ENCODE results near the gene DMD. TPM values are rescaled to one million over a fixed set of nuclear protein-coding genes. Genes with fewer than 3 reads are reported as not detected.

The DMD gene
- total RNA-seq, 2 experiments from 2014 or later, result 0.27 to 0.49 TPM

GRCh38 chrX:31132821-31133241, 2078.5 kb downstream of the DMD start:
- no peak for ATAC-seq

DNA sequence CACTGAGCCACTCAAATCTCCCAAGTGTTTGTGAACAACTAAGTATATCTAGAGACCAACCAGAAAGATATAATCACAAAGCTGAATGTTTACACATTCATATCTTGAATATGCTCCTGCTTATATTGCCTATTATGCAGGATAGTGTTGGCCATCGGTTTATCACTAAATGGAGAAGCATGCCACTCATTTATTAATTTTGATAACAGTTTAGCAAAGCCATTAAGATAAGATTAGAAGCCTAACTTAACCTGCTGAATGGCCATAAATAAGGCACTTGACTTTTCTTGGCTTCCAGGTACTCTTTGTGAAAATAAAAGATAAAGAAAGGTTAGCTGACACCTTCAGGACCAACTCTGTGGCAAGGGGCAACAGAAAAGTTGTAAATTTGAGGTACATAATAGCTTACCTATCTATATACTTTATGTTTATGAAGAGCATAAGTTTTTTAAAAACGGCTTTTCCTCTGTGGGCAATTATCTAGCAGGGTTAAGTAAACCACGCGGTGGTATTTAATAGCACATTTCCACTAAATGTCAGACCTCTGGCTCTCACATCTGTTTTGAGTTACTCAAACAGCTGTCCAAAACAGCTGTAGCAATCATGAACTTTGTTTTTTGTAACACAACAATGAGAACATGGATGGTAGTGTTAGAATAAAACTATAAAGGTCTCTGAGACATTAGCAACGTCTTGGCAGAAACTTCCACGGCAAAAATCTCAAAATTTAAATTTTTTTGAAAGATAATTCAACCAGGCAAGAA, 2080.7 kb downstream of the DMD start:
- Mint-ChIP-seq H3K4me3 (no peak overlapping the region), H3K4me1 (ENCODE audit: low read depth) (peaks cover 2% of the 10 kb centered on the region), H3K9me3 (no peaks in the 10 kb centered on the region), H3K27me3 (peaks cover 2% of the 10 kb centered on the region), H3K27ac (no peak overlapping the region), H3K36me3 (ENCODE audit: low read depth) (no peaks in the 10 kb centered on the region)
- POLR2A ChIA-PET, result interaction anchor here (0.6 kb wide), 1 partner anchor 79 kb away, joined by 3 read pairs; no protein-coding TSS in a partner anchor
- CTCF ChIA-PET, result interaction anchor here (1.5 kb wide), 1 partner anchor 395 kb away, joined by 3 read pairs; no protein-coding TSS in a partner anchor
- ATAC-seq, result no peak
- no peak for DNase-seq
- intact Hi-C loops (cut with micrococcal nuclease), result no loop called here
- TF ChIP-seq CTCF (IDR thresholded peaks at IDR 0.05), result no peak

More at GRCh38 chrX:31132821-31133241, 2078.5 kb downstream of the DMD start:
- intact Hi-C loops (cut with micrococcal nuclease), result no loop called here
- H3K4me1 Mint-ChIP-seq (ENCODE audit: low read depth), result peaks cover 10% of the 10 kb centered on the region
- H3K4me3 Mint-ChIP-seq, result no peak overlapping the region
- ChIA-PET POLR2A (no interaction called here), CTCF (no interaction called here)
- no peak overlapping the region for H3K27ac Mint-ChIP-seq
- peak; percentile 5 for DNase-seq
- H3K36me3 Mint-ChIP-seq (ENCODE audit: low read depth), result no peaks in the 10 kb centered on the region
- H3K27me3 Mint-ChIP-seq, result no peaks in the 10 kb centered on the region
- no peak for TF ChIP-seq CTCF (IDR thresholded peaks at IDR 0.05)
- no peaks in the 10 kb centered on the region for H3K9me3 Mint-ChIP-seq

- no peak for ATAC-seq
- H3K4me3 Mint-ChIP-seq, result no peak overlapping the region
Observed at GRCh38 chrX:31128855-31129254, 2082.5 kb downstream of the DMD start.

GRCh38 chrX:31127716-31128115, 2083.6 kb downstream of the DMD start:
- H3K9me3 Mint-ChIP-seq, result no peaks in the 10 kb centered on the region
- H3K4me3 Mint-ChIP-seq, result no peak overlapping the region
- H3K27me3 Mint-ChIP-seq, result peaks cover 2% of the 10 kb centered on the region
- no peaks in the 10 kb centered on the region for H3K36me3 Mint-ChIP-seq (ENCODE audit: low read depth)
- POLR2A ChIA-PET, result no interaction called here
- H3K27ac Mint-ChIP-seq, result no peak overlapping the region
- intact Hi-C loops (cut with micrococcal nuclease), result no loop called here
- no peak for TF ChIP-seq CTCF (IDR thresholded peaks at IDR 0.05)
- ATAC-seq (no peak), DNase-seq (no peak)
- H3K4me1 Mint-ChIP-seq (ENCODE audit: low read depth), result no peaks in the 10 kb centered on the region
- CTCF ChIA-PET, result no interaction called here

More at GRCh38 chrX:31128855-31129254, 2082.5 kb downstream of the DMD start:
- H3K9me3 Mint-ChIP-seq, result no peaks in the 10 kb centered on the region
- TF ChIP-seq CTCF (IDR thresholded peaks at IDR 0.05), result no peak
- DNase-seq, result no peak
- ChIA-PET CTCF (no interaction called here), POLR2A (no interaction called here)
- intact Hi-C loops (cut with micrococcal nuclease), result no loop called here
- H3K4me1 Mint-ChIP-seq (ENCODE audit: low read depth), result no peaks in the 10 kb centered on the region
- peaks cover 2% of the 10 kb centered on the region for H3K27me3 Mint-ChIP-seq
- no peaks in the 10 kb centered on the region for H3K36me3 Mint-ChIP-seq (ENCODE audit: low read depth)
- no peak overlapping the region for H3K27ac Mint-ChIP-seq

GRCh38 chrX:31126205-31126604, 2085.1 kb downstream of the DMD start:
- POLR2A ChIA-PET, result no interaction called here
- no peak overlapping the region for H3K4me3 Mint-ChIP-seq
- intact Hi-C loops (cut with micrococcal nuclease), result no loop called here
- CTCF ChIA-PET, result no interaction called here
- no peaks in the 10 kb centered on the region for H3K4me1 Mint-ChIP-seq (ENCODE audit: low read depth)
- H3K36me3 Mint-ChIP-seq (ENCODE audit: low read depth), result no peaks in the 10 kb centered on the region
- H3K27ac Mint-ChIP-seq, result no peak overlapping the region
- peaks cover 2% of the 10 kb centered on the region for H3K27me3 Mint-ChIP-seq
- H3K9me3 Mint-ChIP-seq, result no peaks in the 10 kb centered on the region
- ATAC-seq, result no peak
- no peak for TF ChIP-seq CTCF (IDR thresholded peaks at IDR 0.05)
- DNase-seq, result no peak
